Omental fat pad (tissue), 4 donors: Measurements from ENCODE around the gene ETAA1. TPM values are rescaled to one million over a fixed set of nuclear protein-coding genes. Genes with fewer than 3 reads are reported as not detected.

Experiments used
- ATAC-seq: fragments of 150-250 bp; one replicate; pipeline ENCODE4 v1.9.1; 2016; ENCODE audit warnings: mild to moderate bottlenecking, moderate library complexity; ENCODE audit not compliant: low FRiP score
- DNase-seq: peaks from one replicate; pipeline ENCODE4 v3.0.0-alpha.2; 2019; ENCODE audit warnings: low spot score
- CTCF ChIP-seq, 3 donors: fragments of 450-650 bp; IDR thresholded peaks; one replicate each; pipeline ENCODE4 v1.5.1; 2016 to 2017; ENCODE audit warnings: antibody characterized with exemption in 3 of 3, mild to moderate bottlenecking in 3 of 3, moderate library complexity in 2 of 3
- total RNA-seq, 4 donors: library from RNA; depleted of rRNA; stranded (reverse); fragments of >200 nt; gene quantifications; one replicate each; pipeline ENCODE4 v1.1.0, GENCODE V29; 2016

The ETAA1 gene
- total RNA-seq, 4 donors from 2014 or later = 5.6 to 22.1 (median 10.6) TPM

GRCh38 chr2:67399831-67400489 is 2.8 kb downstream of the ETAA1 start:
- no peak for TF ChIP-seq CTCF (IDR thresholded peaks at IDR 0.05)
- no peak for DNase-seq
- ATAC-seq = no peak

- no peak for TF ChIP-seq CTCF (IDR thresholded peaks at IDR 0.05)
- DNase-seq (no peak), ATAC-seq (no peak)
Measured at GRCh38 chr2:67400560-67401485, 3.7 kb downstream of the ETAA1 start.

GRCh38 chr2:67408346-67408745 is 11.2 kb downstream of the ETAA1 start:
- TF ChIP-seq CTCF (IDR thresholded peaks at IDR 0.05) = no peak
- DNase-seq (no peak), ATAC-seq (no peak)

- no peak for TF ChIP-seq CTCF (IDR thresholded peaks at IDR 0.05)
- ATAC-seq (no peak), DNase-seq (no peak)
Measured at GRCh38 chr2:67412424-67412823, 15.3 kb downstream of the ETAA1 start.

- no peak for TF ChIP-seq CTCF (IDR thresholded peaks at IDR 0.05)
- DNase-seq (no peak), ATAC-seq (no peak)
Measured at GRCh38 chr2:67414867-67415266, 17.7 kb downstream of the ETAA1 start.

GRCh38 chr2:67416136-67416535 is 19.0 kb downstream of the ETAA1 start:
- no peak for TF ChIP-seq CTCF (IDR thresholded peaks at IDR 0.05)
- DNase-seq = no peak
- ATAC-seq = no peak
